IPS DF 4.7 (cell line): ENCODE results near the gene FABP3.

Source experiments
- DNase-seq: peaks from one replicate; pipeline ENCODE4 v3.0.0-alpha.2; 2013; ENCODE audit warnings: low spot score; ENCODE audit errors: extremely low read depth

Gene FABP3

GRCh38 chr1:31315902-31316301, 57.0 kb downstream of the FABP3 start:
- no peak for DNase-seq
